Measurements from ENCODE around the gene GJC2. TPM values are rescaled to one million over a fixed set of nuclear protein-coding genes. Genes with fewer than 3 reads are reported as not detected.

Gene GJC2
- total RNA-seq, 1 donor from 2014 or later, result 1.0 TPM

GRCh38 chr1:228164561-228165371 is 15.0 kb downstream of the GJC2 start:
- peaks cover 9% of the 10 kb centered on the region for H3K27me3 ChIP-seq (ENCODE audit: low read depth)
- no peak for TF ChIP-seq CTCF (IDR thresholded peaks at IDR 0.05; ENCODE audit: borderline replicate concordance)
- no peak for DNase-seq
- H3K36me3 ChIP-seq, result no peaks in the 10 kb centered on the region
- intact Hi-C loops (cut with micrococcal nuclease), result no loop called here
- H3K9me3 ChIP-seq (replicated peaks), result no peaks in the 10 kb centered on the region
- H3K27ac ChIP-seq (replicated peaks), result peak overlapping the region; percentile 98
- peak overlapping the region; percentile 78 for H3K4me3 ChIP-seq
- peaks cover 58% of the 10 kb centered on the region for H3K4me1 ChIP-seq

- Histone ChIP-seq H3K27me3 (ENCODE audit: low read depth) (peaks cover 2% of the 10 kb centered on the region), H3K36me3 (no peaks in the 10 kb centered on the region), H3K4me1 (peaks cover 58% of the 10 kb centered on the region), H3K4me3 (peak within 1 kb of the TSS; percentile 78), H3K27ac (replicated peaks) (peak within 1 kb of the TSS; percentile 98), H3K9me3 (replicated peaks) (no peaks in the 10 kb centered on the region)
- intact Hi-C loops (cut with micrococcal nuclease), result no loop called here
- peak; percentile 91 for TF ChIP-seq CTCF (IDR thresholded peaks at IDR 0.05; ENCODE audit: borderline replicate concordance)
- peak; percentile 100 for DNase-seq
These were observed 15.8 kb downstream of the GJC2 start, which contains the start of gene IBA57 for GRCh38 chr1:228165372-228166169. TSS of gene IBA57 (plus strand) at chr1:228165804. CDS start at chr1:228165817, 13 bp downstream.

GRCh38 chr1:228166170-228166936 is 16.6 kb downstream of the GJC2 start:
- intact Hi-C loops (cut with micrococcal nuclease), result no loop called here
- Histone ChIP-seq H3K27ac (replicated peaks) (peak overlapping the region; percentile 98), H3K36me3 (no peaks in the 10 kb centered on the region), H3K4me3 (peak overlapping the region; percentile 78), H3K9me3 (replicated peaks) (no peaks in the 10 kb centered on the region), H3K4me1 (peaks cover 52% of the 10 kb centered on the region), H3K27me3 (ENCODE audit: low read depth) (no peaks in the 10 kb centered on the region)
- peak; percentile 44 for TF ChIP-seq CTCF (IDR thresholded peaks at IDR 0.05; ENCODE audit: borderline replicate concordance)
- DNase-seq, result peak; percentile 65

- no peak for DNase-seq
- intact Hi-C loops (cut with micrococcal nuclease), result no loop called here
- H3K27me3 ChIP-seq (ENCODE audit: low read depth), result no peaks in the 10 kb centered on the region
These were observed 19.0 kb downstream of the GJC2 start for GRCh38 chr1:228168563-228169270.

More at GRCh38 chr1:228168563-228169270, 19.0 kb downstream of the GJC2 start:
- H3K9me3 ChIP-seq (replicated peaks), result no peaks in the 10 kb centered on the region
- TF ChIP-seq CTCF (IDR thresholded peaks at IDR 0.05; ENCODE audit: borderline replicate concordance), result no peak
- H3K36me3 ChIP-seq, result no peaks in the 10 kb centered on the region
- no peak overlapping the region for H3K27ac ChIP-seq (replicated peaks)
- peaks cover 29% of the 10 kb centered on the region for H3K4me1 ChIP-seq
- no peak overlapping the region for H3K4me3 ChIP-seq

Measured in left ventricle myocardium inferior (tissue), 1 donor.